NCI-H1417 (cell line): ENCODE data around the gene BLCAP.
"Not testable (repeated sequence)": the region's sequence is repeated elsewhere in the genome, so short reads cannot be mapped to it uniquely, and the experiment has no call there.

Source experiments
- DNase-seq, 3 experiments: peaks; one replicate each; lab custom pipeline; 2025; lab: John Stamatoyannopoulos, UW

BLCAP gene

GRCh38 chr20:37515876-37516275 is 11.8 kb downstream of the BLCAP start:
- peak in 1 of 3 experiments; percentile 32 for DNase-seq

DNA sequence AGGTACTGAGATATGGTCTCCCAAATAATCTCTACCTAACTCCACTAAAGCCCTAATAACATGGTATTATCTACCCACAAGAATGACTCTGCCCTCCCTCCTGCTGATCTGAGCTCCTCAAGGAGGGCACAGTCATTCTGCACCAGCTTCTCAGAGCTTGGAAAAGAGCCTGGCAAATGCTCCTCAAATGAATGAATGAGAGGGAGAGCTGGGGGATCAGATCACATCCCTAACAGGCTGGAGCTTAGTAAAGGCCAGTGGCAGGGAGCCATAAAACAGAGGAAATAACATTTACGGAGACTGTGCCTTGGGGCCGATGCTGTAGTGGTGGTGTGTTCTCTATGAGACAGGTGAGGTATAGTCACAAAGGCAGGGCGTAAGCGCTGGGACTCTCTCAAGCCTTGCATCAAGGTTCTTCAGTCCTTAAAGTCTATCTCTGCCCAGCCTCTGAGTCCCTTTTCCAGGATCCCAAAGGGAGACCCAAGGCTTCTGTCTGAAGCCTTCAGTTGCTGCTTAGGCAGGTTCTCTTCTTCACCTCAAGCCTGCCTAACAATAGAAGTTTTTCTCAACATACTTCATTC is 13.8 kb downstream of the BLCAP start:
- DNase-seq, result no peak

DNA sequence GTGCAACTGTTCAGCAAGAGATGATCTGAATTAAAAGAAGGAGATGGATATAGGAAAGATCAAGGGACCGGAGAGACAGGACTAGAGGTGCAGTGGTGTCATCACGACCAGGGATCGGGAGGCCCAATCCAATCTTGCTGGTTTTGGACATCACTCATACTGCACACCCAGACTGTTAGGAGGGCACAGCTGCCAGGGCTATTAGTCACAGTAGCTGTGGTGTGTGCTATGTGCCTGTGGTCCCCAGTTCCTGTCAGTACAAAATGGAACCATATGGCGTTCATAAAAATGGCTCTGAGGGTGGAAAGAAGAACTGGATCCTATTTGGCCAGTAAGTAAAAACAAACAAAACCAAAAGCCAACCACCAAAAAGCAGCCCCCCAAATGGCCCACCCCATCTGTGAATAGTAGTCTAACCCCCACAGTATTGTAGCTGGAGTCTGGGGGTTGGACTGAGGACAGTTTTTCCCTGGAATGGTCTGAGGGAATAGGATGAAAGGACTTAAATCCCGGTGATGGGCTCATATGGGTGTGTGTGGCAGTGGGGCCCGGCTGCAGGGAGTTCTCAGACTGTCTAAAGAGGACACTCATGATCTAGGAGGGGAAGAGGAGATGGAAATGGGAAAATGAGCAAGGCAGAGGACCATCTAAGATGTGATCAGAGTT is 15.9 kb downstream of the BLCAP start:
- DNase-seq, result no peak

GRCh38 chr20:37510226-37510625 is 17.4 kb downstream of the BLCAP start:
- DNase-seq, result no peak

DNA sequence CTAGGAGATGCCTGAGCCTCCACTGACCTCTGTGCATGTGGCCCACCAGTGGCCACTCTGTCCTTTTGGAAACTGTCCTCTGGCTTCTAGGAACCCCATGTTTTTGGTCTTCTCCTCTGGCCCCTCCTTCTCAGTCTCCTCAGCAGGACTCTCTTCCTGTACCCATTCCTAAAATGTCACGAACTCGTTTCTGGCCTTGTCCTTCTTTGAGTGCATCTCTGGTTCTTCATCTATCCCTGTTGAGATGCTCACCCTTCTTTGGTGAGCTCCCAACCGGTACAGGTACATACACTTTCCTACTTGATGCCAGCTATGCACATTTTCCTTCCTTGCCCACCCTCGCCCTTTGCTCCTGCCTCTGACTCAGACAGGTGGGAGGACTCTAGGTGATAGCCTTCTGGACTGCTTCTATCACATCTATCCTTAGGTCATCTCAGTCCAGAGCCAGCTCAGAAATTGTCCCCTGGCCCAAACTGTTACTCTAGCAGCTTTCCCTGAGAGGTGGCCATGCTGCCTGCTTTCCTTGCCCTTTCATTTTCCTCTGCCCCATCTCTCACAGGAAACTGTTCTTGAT is 21.4 kb downstream of the BLCAP start:
- no peak for DNase-seq

DNA sequence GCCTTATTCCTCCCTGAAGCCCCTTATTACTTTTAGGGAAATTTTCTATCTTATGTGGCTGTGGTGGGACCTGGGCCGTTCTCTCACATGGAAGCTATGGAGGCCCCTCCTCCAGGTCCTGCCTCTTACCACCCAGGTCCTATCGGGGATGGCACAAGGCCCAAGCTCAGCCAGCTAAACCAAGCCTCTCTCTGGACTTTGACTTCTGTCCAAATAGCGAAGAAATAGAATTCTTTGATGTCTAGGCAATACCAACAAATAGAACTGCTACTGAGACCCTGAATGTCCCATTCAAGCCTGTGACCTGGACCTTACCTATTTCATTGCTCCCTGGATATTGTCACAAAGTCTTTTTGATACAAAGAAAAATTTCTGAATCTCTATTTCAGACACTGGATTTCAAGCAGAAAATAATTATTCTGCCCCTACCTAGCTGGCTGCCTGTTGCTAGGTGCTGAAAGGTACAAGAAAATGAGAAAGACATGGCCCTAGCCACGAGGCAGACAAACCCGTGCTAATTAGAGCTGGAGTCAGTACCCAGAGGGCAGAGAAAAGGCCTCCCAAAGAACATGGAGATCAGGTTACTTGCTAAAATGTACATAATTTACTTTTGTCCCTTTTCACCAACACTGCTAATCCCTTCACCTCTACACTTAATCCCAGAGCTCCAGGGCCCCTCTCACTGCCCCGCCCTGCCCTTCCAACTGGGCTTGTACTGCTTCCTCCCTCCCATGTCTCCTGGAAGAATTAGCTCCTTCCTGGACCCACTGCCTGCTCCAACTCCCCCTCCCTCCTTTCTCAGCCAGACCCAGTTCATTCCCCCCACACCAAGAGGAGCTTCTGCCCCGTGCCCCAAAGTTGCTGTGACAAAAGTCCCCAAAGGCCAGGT is 22.2 kb downstream of the BLCAP start:
- DNase-seq, result peak in 1 of 3 experiments; percentile 24

DNA sequence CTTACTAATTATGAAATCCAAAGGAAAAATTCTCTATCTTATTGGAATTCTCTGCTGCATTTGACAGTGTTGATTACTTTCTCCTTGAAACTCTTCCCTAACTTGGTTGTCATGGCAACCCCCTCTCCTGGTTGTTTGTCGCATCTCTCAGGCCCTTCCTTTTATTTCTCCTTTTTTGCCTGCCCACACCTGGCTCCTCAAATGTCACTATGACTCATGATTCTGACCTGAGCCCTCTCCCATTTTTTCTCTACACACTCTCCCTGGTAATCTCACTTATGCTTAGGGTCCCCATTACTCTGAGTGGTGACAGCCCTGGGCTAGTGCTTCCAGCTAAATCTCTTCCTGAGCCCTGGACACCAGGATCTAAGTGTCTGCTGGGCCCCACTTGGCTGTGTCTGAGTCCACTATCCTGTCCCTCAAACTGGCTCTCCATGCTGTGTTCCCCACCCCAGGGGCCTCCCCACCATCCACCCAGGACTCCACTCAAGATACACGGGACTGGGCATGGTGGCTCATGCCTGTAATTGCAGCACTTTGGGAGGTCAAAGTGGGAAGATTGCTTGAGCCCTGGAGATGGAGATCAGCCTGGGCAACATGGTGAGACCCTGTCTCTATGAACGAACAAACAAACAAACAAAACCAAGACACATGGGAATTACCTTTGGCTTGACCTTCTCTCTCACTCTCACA is 23.1 kb downstream of the BLCAP start:
- DNase-seq, result peak in 1 of 3 experiments; percentile 41

DNA sequence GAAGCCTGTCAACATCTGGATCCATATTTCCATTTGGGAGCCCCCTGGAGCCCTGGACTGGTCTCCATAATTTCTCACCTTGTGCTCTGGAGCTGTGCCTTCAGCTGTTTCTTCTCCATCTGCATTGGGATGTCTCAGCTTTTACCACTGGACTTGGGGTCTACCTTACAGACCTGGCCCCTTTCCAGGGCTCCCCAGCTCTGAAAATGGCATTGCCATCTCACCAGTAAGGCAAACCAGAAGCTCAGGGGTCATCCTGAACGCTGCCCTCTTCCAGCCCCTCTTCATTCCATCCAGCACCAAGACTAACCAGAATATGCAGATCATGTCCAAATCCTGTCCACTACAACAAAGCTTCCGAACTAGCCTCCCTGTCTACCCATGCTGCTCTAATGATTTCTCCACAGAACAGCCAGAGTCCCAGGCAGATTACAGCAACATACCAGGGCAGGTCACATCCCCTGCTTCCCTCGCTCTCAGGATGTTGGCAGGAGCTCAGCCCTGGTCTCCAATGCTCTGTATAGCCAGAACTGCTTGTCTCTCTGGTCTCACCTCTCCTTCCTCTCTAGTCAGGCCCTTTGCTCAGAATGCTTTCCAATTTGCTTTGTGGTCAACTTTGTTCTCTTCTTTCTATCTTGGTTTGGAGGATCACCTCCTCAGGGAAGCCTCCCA is 24.3 kb downstream of the BLCAP start:
- DNase-seq, result no peak

DNA sequence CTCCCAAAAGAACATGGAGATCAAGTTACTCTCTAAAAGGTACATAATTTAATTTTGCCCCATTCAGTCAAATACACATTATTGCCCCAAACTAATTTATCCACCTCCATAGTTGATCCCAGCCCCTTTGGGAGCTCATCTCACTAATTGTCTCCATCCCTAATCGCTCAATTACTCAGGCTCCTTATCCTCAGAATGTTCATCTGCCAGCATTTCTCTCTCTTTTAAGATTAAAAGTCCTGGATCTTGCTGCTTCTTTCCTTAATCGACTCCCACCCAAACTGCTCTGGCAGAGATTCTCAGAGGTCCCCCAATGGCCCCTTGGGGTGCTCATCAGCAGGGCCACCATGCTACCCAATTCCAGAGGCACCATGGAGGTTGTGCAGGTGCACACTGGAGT is 25.0 kb downstream of the BLCAP start:
- DNase-seq, result no peak

DNA sequence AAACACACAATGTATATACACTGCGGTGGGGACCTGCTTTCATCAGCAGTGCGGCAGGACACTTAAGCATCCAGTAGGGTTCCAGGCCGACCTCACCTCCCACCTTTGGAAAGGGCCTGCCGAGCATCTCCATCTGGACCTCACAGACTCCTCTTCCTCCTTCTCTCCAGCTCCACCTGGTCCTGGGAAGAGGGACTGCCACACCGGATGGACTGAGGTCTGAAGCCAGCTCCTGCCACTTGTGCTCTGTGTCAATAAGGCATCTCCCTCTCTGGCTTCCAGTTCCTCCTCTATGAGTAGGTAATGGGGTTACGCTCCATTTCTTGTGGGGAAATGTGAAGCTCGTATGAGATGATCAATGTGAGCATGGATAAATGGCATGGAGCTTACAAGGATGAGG is 25.7 kb downstream of the BLCAP start:
- DNase-seq, result peak in 2 of 3 experiments; percentile 32 to 71

DNA sequence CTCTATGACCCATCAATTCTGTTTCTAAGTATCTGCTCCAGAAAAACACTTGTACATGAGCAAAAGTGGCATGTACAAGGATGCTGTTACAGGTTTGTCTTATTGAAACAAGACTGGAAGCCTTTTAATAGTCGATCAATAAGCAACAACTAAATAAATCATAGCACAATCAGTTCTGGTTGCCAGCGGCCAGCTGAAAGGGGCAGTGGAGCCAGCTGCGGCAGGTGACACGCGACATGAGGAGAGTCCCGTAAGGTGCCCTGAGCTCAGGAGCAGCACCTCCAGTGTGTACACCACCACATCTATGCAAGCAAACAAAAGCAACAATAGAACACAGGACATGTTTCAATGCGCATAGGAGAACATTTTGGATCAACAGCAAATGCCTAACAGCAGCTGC is 27.4 kb downstream of the BLCAP start:
- peak in 1 of 3 experiments; percentile 49 for DNase-seq

DNA sequence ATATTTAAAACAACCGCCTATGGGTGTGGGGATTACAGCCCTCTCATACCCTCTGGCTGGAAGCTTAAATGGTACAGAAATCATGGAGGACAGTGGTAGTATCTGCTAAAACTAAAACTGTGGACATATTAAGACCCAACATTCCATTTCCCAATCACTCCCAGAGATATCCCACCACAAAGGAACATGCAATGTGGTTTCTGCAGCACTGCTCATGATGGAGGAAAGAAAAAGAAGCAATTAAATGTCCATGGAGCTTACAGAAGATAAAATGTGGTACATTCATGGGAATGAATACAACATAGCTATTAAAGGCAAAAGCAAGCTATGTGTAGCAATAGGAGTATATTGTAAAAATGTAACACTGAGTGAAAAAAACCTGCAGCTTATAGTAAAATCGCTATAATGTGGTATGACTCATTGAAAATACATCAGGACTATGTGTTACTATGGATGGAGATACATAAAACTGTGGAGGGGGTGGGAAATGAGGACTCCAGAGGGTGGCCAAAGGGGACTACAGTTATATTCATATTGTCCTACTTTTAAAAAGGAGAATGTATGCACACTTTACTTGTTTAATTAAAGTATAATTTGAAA is 29.5 kb downstream of the BLCAP start:
- no peak for DNase-seq

GRCh38 chr20:37494796-37495195 is 32.9 kb downstream of the BLCAP start:
- peak in 1 of 3 experiments; percentile 11 for DNase-seq

DNA sequence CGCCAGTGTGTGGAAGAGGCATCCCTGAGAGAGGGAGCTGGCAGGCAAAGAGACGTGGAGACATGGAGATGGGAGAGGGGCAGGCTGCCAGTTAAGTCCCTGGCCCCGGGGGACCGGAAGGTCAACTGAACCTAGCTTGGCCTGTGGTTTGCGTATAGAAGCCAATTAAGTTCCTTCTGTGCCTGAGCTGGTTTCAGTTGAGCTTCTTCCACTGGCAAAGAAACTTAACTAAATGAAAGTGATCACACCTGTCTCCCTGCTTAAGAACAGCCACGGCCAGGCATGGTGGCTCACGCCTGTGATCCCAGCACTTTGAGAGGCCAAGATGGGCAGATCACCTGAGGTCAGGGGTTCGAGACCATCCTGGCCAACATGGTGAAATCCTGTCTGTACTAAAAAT is 33.4 kb downstream of the BLCAP start:
- DNase-seq, result no peak

GRCh38 chr20:37492945-37493344 is 34.7 kb downstream of the BLCAP start:
- DNase-seq, result no peak

DNA sequence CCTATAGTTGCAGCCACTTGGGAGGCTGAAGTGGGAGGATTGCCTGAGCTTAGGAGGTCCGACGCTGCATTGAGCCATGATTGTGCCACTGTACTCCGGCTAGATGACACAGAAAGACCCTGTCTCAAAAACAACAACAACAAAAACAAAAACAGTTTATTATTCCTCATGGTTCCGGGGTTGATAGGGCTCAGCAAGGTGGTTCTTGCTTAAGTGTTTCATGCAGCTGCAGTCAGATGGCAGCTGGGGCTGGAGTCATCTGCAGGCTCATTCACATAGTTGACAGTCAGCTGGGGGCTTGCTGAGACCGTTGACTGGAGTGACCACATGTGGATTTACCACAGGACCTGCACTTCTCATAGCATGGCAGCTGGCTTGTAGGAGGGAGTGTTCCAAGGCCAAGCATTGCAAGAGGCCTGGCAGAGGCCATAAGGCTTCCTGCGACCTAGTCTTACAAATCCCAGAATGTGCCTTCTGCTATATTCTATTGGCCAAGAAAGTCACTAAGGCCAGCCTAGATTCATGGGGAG is 35.5 kb downstream of the BLCAP start:
- no peak for DNase-seq

- no peak for DNase-seq
Measured at GRCh38 chr20:37490663-37491350, 36.9 kb downstream of the BLCAP start.

DNA sequence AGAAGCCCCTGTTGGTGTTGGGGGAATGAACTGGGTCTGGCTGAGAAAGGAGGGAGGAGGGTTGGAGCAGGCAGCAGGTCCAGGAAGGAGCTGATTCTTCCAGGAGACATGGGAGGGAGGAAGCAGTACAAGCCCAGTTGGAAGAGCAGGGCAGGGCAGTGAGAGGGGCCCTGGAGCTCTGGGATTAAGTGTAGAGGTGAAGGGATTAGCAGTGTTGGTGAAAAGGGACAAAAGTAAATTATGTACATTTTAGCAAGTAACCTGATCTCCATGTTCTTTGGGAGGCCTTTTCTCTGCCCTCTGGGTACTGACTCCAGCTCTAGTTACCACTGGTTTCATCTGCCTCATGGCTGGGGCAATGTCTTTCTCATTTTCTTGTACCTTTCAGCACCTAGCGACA is 41.5 kb downstream of the BLCAP start:
- DNase-seq, result not testable (repeated sequence)

GRCh38 chr20:37484331-37484730 is 43.3 kb downstream of the BLCAP start:
- DNase-seq, result no peak

- DNase-seq, result peak in 1 of 3 experiments; percentile 15
Measured at GRCh38 chr20:37481610-37482009, 46.1 kb downstream of the BLCAP start.
